ENCODE results near the gene ZNF391. TPM values are rescaled to one million over a fixed set of nuclear protein-coding genes. Genes with fewer than 3 reads are reported as not detected.
"Not testable (repeated sequence)": the region's sequence is repeated elsewhere in the genome, so short reads cannot be mapped to it uniquely, and the experiment has no call there.

The ZNF391 gene
- total RNA-seq, 1 donor from 2014 or later: 0.75 TPM

DNA sequence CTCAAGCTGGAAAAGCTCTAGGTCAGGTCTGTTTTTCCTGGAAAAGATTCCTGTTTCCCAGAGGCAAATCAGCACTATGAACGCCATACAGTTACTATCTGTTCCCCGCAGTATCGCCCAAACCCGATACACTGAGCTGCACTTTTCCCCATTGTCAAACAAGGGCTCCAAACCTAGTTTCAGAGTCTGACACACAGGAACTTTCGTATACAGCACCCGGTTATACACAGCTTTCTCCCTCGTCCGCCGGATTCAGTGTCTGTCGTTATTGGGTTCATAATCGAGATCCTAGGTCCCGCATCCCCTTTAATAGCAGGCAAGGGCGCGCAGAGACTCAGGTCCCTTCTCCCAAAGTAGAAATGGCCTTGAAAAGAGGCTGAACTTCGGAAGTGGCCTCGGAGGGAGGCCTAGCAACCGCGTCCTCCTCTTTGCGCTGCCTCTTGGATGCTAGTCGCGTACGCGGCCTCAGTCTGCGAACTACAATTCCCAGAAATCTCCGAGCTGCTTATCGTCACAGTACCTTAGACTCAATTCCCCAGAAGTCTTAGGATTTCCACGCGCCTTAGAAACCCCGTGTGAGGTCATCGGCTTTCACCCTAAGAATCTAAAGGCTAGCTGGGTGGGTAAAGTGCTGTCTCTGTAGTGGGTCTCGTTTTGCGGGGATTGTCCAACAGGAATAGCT is 34.2 kb downstream of the ZNF391 start:
- intact Hi-C loops (cut with DNase I): no loop called here
- no peak overlapping the region for H3K4me3 ChIP-seq
- TF ChIP-seq CTCF (IDR thresholded peaks at IDR 0.05): no peak

GRCh38 chr6:27424851-27425250 is 36.3 kb downstream of the ZNF391 start:
- H3K4me1 ChIP-seq; H3K36me3 ChIP-seq; intact Hi-C loops (cut with DNase I); H3K27me3 ChIP-seq; H3K4me3 ChIP-seq; DNase-seq (ENCODE audit: low spot score in 2 of 2); H3K9me3 ChIP-seq; H3K27ac ChIP-seq: not testable (repeated sequence)

More for the DNA sequence above, 34.2 kb downstream of the ZNF391 start:
- DNase-seq (ENCODE audit: low spot score in 2 of 2): no peak
- no peak overlapping the region for H3K27ac ChIP-seq
- H3K4me1 ChIP-seq: no peaks in the 10 kb centered on the region
- H3K9me3 ChIP-seq: no peaks in the 10 kb centered on the region
- no peaks in the 10 kb centered on the region for H3K27me3 ChIP-seq
- no peaks in the 10 kb centered on the region for H3K36me3 ChIP-seq

GRCh38 chr6:27426045-27426620 is 37.6 kb downstream of the ZNF391 start:
- intact Hi-C loops (cut with DNase I): no loop called here
- no peak for DNase-seq (ENCODE audit: low spot score in 2 of 2)
- H3K27me3 ChIP-seq: no peaks in the 10 kb centered on the region
- no peaks in the 10 kb centered on the region for H3K36me3 ChIP-seq
- TF ChIP-seq CTCF (IDR thresholded peaks at IDR 0.05): no peak
- H3K4me1 ChIP-seq: no peaks in the 10 kb centered on the region
- H3K4me3 ChIP-seq: no peak overlapping the region
- H3K9me3 ChIP-seq: no peaks in the 10 kb centered on the region
- H3K27ac ChIP-seq: no peak overlapping the region

- Histone ChIP-seq H3K36me3 (no peaks in the 10 kb centered on the region), H3K4me3 (no peak overlapping the region)
Observed at GRCh38 chr6:27428502-27428901, 39.9 kb downstream of the ZNF391 start.

DNA sequence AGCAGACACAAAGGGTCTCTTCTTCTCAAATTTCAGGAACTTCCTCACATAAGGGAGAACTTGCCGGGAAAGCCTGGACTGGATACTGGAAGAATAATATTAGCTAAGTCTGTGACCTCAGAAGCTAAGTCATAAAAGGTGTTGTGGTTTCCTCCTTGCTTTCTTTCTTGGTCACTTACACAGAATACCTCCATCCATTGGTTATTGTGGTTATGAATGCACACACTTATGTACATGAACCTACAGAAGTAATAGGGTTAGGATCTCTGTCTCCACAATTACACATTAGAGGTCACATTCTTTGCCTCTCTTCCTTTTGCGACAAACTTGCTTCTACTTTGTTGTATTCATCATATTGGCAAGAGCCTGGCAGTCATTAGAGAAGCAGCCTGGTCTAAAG is 40.4 kb downstream of the ZNF391 start:
- Histone ChIP-seq H3K4me1 (no peaks in the 10 kb centered on the region), H3K27ac (no peak overlapping the region), H3K4me3 (no peak overlapping the region), H3K27me3 (no peaks in the 10 kb centered on the region), H3K36me3 (no peaks in the 10 kb centered on the region), H3K9me3 (peaks cover 0 to 8% of the 10 kb centered on the region in 2 donors)
- DNase-seq (ENCODE audit: low spot score in 2 of 2): no peak
- intact Hi-C loops (cut with DNase I): no loop called here
- TF ChIP-seq CTCF (IDR thresholded peaks at IDR 0.05): no peak

More at GRCh38 chr6:27428502-27428901, 39.9 kb downstream of the ZNF391 start:
- H3K4me1 ChIP-seq: no peaks in the 10 kb centered on the region
- peaks cover 0 to 3% of the 10 kb centered on the region in 2 donors for H3K9me3 ChIP-seq
- H3K27ac ChIP-seq: no peak overlapping the region
- TF ChIP-seq CTCF (IDR thresholded peaks at IDR 0.05): no peak
- H3K27me3 ChIP-seq: no peaks in the 10 kb centered on the region
- DNase-seq (ENCODE audit: low spot score in 2 of 2): no peak
- intact Hi-C loops (cut with DNase I): no loop called here

GRCh38 chr6:27433714-27434113 is 45.2 kb downstream of the ZNF391 start:
- no peaks in the 10 kb centered on the region for H3K4me1 ChIP-seq
- DNase-seq (ENCODE audit: low spot score in 2 of 2): no peak
- H3K9me3 ChIP-seq: peaks cover 7 to 19% of the 10 kb centered on the region in 2 donors
- intact Hi-C loops (cut with DNase I): no loop called here
- no peak overlapping the region for H3K4me3 ChIP-seq
- H3K27me3 ChIP-seq: no peaks in the 10 kb centered on the region
- no peaks in the 10 kb centered on the region for H3K36me3 ChIP-seq
- TF ChIP-seq CTCF (IDR thresholded peaks at IDR 0.05): no peak
- H3K27ac ChIP-seq: no peak overlapping the region

Data from ascending aorta (tissue), 2 donors.